ENCODE data around the gene AIFM2.
"Not testable (repeated sequence)": the region's sequence is repeated elsewhere in the genome, so short reads cannot be mapped to it uniquely, and the experiment has no call there.

Gene AIFM2

DNA sequence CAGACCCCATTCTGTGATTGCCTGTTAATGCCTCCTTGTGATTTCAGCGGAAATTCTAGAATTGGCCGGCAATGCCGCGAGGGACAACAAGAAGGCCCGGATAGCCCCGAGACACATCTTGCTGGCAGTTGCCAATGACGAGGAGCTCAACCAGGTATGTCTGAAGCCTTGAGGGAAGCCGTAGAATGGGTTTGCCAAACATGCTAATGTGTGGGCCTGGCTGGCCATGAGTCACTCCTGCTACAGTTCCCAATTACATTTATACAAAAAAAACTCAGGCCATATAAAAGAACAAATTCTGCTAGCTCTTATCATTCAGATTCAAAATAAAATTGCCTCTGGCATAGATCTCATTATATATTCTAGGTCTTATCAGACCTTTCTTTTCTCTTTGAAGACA is 42.6 kb downstream of the AIFM2 start:
- no peak for FAIRE-seq

DNA sequence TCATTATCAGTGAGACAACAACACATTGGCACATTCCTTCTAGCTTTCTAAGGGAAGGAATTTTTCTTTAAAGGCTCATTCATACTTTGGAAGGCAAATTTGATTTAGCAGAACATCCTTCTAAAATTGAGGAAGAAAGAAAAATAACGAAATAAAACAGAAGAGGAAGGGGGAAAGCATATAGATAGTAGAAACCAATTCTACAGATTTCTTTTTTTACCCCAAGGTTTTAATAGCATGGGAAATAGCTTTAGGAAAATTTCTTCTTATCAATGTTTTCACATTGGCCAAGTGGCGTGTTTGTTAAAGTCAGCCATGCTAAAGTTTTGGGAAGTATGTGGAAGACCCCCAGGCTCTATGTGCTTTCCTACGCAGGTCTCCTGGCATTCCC is 44.3 kb downstream of the AIFM2 start:
- FAIRE-seq, result no peak

DNA sequence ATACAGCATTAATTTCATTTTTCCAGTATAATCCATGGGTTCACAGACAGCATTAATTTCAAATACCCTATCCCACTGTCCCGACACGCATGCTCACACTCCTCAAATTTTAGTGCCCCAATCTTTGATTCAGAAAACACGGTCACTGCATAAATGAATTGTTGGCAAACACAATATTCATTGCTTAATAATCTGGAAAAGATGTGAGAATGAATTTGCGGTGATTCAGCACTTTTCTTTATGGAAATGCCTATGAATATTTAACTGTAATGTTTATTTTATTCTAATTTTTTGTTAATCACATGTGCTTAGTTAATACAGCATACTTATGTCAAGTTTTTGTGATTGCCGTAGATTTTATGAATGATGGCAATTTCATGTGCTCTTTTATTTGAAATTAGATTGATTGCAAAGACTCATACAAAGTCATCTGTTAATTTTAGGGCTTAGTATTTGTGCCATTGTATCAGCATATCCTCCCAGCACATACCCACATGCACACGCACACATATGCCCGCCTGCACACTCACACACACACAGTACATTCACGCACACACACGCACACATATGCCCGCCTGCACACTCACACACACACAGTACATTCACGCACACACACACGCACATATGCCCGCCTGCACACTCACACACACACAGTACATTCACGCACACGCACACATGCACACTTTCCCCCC is 44.9 kb downstream of the AIFM2 start:
- FAIRE-seq, result no peak

DNA sequence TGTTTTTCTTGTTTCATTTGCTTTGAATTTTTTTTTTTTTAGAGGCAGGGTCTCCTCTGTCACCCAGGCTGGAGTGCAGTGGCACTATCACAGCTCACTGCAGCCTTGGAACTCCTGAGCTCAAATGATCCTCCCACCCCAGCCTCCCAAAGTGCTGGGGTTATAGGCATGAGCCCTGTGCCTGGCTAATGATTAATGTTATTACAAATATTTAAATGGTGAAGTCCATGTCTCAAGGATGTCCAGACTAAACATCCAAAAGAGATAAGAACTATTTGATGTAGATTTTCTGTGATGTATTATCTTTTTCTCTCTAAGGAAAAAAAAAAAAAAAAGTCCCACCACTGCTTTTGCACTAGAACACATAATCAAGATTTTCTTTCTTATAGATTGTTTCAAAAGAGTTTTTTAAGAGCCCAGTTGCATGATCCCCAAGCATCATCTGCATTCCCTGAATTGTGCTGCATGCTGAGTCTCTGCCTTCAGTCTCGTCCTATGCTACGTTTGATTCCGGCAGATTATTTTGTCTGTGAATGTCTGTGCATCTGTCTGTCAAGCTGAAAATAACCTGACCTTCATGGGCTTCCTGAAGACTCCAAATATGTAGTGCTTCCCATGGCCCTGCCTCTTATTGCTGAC is 46.5 kb downstream of the AIFM2 start:
- no peak for FAIRE-seq

DNA sequence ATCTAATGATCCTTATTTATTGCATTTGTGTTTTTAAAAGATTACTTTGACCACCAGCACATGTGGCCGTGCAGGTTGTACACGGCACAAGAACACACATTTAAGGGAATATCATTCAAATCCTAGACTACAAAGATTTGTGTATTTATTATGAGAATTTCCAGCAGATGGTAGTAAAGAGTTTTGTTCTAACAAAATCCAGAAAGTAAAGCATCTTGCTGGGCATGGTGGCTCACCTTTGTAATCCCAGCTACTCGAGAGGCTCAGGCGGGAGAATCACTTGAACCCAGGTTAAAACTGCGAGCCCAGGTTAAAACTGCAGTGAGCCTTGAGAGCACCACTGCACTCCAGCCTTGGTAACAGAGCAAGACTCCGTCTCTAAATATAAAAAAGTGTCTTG is 48.4 kb downstream of the AIFM2 start:
- FAIRE-seq, result no peak

DNA sequence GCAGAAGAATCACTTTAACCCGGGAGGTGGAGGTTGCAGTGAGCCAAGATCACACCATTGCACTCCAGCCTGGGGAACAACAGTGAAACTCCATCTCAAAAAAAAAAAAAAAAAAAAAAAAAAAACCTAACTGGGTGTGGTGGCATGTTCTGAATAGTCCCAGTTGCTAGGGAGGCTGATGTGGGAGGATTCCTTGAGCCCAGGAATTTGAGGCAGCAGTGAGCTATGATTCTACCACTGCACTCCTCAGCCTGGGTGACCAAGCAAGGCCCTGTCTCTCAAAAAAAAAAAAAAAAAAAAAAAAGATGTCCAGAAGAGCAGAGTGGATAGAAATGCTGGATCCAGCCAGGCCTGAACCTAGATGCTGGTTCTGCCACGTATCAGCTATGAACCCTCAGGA is 51.8 kb downstream of the AIFM2 start:
- not testable (repeated sequence) for FAIRE-seq

DNA sequence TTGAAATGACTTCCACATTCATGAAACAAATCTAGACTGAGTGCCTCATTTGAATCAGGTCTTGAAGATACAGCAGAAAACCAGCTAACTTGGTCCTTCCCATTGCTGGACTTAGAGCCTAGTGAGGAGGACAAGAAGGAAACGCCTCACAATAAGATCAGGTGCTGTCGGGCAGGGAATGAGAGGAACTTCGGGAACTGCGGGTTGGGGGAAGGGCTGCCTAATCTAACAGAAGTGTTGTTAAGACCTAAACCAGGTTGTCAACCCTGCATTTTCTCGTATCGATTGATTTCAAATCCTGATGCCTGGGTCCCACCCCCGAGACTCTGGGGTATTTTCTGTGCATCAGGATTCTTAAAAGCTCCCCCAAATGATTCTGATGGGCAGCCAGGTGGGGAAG is 53.7 kb downstream of the AIFM2 start:
- FAIRE-seq, result no peak

DNA sequence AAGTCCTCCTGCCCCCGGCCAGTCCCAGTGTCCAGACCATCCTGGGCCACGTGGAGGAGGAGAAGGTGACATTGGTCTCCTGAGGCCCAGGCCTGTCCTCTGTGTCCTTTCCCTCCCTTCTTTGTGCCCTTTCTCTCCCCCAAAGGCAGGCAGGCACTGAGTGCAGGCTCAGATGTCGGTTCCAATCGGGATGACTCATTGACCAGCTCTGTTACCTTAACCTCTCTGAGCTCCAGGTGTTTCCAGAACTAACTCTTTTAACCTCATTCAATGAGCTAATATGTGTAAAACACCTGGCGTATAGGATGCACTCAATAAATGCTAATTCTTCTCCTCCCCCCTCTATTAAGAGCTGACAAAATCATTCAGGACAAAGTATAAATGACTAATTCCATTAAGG is 54.3 kb downstream of the AIFM2 start:
- FAIRE-seq, result no peak

DNA sequence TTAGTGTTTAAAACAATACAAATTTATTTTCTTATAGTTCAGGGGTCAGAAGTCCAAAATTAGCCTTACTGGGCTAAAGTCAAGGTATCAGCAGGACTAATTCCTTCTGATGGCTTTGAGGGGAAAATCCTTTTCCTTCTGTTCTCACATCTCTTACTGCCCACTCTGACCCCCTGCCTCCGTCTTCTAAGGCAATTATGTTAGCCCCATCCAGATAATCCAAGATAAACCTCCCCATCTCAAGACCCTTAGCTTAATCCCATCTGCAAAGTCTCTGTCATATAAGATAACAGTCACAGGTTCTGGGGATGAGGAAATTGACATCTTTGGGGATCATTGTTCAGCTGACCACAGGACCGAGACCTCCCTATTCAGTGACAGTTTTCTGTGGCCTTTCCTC is 57.7 kb downstream of the AIFM2 start:
- FAIRE-seq, result no peak

DNA sequence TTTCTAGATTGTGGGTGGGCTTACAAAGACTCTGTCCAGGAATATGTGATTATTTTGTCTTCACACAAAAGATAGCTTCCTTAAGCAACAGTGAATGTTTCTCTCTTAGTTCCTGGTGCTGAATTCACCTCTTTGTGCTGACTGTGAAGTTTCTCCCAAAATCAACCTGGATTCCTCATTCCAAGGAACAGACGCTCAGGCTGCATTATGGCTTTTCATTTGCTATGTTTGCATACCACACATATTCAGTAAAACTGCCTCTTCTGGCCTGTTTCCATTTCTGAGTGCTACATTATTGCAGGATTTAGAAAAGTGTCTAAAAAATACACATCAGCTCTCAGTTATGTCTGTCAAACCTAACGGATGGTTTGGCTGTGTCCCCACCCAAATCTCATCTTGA is 58.5 kb downstream of the AIFM2 start:
- FAIRE-seq, result no peak

DNA sequence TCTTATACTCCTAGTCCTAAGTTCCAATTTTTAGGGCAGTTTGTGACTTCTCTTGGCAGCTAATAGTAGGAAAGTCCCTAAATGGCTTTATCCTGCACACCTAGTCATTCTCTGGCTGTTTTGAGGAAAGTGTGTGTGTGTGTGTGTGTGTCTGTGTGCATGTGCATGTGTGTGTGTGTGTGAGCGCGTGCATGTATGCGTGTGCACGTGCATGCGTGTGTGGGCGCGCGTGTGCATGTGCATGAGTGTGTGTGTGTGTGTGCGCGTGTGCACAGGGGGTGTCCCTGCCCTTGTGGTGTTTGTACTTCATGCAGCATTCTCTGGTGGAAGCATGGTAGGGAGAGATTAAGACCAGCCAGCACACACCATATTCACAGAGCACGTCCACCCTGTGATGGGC is 61.8 kb downstream of the AIFM2 start:
- FAIRE-seq, result no peak

DNA sequence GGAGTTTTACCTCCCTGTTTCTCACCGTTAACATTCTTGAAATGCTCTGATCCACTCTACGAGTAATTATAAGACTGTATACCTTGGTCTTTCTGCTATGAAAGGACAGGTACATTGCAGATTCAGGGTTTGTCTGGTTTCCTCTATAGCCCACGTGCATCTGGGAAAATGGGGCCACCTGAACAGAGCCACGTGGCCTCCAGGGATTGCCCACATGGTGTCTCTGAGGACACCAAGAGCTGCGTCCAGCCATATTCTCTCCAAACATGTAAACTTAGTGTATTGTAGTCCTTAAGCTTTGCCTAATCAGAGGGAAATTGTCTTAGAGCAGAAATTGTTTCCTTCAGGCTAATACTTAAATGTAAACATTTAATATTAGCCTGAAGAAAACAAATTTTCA is 63.3 kb downstream of the AIFM2 start:
- no peak for FAIRE-seq

DNA sequence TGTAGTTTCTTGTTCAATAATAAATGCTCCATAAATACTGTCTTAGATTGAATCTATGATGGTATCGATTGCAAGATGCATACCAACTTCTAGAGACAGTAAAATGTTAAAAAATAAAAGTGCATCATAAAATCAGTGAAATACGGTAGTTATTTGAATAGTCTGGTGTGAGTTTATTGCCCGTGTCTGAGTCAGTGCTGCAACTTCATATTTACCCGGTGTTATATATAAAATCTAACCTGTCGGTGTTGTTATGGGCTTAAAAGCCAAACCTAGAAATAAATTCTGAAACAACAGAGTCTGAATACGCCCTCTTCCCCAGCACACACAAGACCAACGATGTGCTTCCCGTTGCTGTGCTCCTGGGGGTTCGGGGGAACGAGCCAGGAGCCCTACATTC is 63.7 kb downstream of the AIFM2 start:
- FAIRE-seq, result no peak

DNA sequence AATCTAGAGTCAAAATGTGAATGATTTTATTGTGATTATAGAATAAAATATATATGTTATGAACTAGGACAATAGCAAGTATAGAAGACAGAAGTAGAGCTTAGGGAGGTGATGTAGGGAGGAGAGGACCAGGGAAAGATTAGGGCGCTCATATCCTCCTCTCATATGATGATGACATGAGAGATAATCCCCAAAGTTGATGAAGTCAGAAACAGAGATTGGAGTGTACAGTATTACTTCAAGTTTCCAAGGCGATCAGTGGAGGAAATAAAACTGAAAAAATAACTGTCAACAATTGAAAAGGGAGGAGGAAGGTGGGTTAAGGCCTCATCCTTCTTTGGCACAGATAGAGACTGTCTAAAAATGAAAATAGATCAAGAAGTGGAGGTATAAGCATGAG is 65.0 kb downstream of the AIFM2 start:
- FAIRE-seq, result no peak

DNA sequence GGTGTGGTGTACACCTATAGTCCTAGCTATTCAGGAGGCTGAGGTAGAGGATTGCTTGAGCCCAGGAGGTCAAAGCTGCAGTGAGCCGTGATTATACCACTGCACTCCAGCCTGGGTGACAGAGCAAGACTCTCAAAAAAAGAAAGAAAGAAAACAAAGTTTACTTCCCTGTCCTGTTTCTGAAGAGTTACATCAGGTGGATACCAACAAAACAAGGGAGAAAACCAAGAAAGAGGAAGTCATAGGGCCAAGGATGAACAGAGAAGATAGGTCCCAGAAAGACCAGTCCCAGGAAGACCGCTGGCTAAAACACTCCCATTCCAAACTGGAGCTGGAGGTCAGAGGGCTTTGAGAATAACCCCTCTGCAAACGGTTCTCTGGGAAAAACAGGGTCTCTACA is 66.4 kb downstream of the AIFM2 start:
- FAIRE-seq, result no peak

DNA sequence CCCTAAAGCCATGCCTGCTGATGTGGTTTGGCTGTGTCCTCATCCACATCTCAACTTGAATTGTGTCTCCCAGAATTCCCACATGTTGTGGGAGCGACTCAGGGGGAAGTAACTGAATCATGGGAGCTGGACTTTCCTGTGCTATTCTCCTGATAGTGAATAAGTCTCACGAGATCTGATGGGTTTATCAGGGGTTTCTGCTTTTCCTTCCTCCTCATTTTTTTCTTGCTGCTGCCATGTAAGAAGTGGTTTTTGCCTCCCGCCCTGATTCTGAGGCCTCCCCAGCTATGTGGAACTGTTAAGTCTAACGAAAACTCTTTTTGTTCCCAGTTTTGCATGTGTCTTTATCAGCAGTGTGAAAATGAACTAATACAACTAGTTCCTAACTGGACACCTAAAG is 68.1 kb downstream of the AIFM2 start:
- FAIRE-seq, result no peak

DNA sequence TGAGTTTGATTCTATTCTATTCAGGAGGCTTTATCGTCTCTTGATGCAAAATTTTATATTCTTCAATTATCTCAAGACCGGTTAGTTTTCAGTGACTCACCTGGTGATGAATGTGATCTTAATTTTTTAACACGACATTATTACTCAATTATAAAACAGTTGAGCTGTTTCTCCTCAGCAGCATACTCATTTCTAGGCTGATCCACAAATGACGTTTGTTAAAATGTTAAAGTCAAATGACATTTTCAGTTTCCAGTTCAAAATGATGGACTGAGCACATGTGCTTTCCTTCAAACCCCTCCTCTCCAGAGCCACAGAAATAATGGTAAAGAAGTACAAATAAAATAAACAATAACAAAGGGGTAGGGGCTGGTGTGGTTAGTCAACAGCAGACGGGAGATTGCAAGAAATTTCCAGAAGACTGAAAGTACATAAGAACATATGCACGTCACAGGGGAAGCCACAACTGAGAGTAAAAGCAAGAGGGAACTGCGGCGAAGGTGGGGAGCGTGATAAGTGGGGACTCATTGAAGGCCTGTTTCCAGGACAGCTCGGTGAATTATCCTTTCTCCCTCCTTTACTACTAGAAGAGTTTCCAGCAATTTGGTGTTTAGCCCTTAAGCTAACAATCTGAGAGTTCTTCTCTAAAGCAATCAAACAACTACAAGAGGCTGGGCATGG is 69.1 kb downstream of the AIFM2 start:
- peak; percentile 51 for FAIRE-seq
